Body of pancreas (tissue), 4 donors: ENCODE measurements around the gene AAGAB.

Source experiments
- CTCF ChIP-seq, 7 experiments: fragments of 450-650 bp in 4 of 7; fragments of 200-600 bp in 3 of 7; sonication (generic) in 3 of 7; IDR thresholded peaks; one replicate each; pipeline ENCODE4 v1.5.1; 2016 to 2019; ENCODE audit warnings: antibody characterized with exemption in 7 of 7
- POLR2A ChIP-seq, 3 donors: fragments of 450-650 bp; IDR thresholded peaks; one replicate each; pipeline ENCODE4 v1.6.1; 2016; ENCODE audit warnings: antibody characterized with exemption in 3 of 3, mild to moderate bottlenecking in 2 of 3

GRCh38 chr15:67300266-67301025, 46.0 kb upstream of the AAGAB start:
- no peak for TF ChIP-seq POLR2A (IDR thresholded peaks at IDR 0.05)
- no peak for TF ChIP-seq CTCF (IDR thresholded peaks at IDR 0.05)
